ENCODE data around the gene ATP1B2. TPM values are rescaled to one million over a fixed set of nuclear protein-coding genes. Genes with fewer than 3 reads are reported as not detected.
A peak's percentile ranks its signal among the peaks of the same experiment; 100 is the strongest.
"Not testable (repeated sequence)": the region's sequence is repeated elsewhere in the genome, so short reads cannot be mapped to it uniquely, and the experiment has no call there.

ATP1B2 gene
- total RNA-seq, 1 donor from 2014 or later = 3.8 TPM

GRCh38 chr17:7631398-7632380 is 19.0 kb upstream of the ATP1B2 start:
- intact Hi-C loops (cut with DNase I) = loop anchor here (1.0 kb wide), 1 partner anchor 55 kb away; no protein-coding TSS in a partner anchor
- ATAC-seq (no peak), DNase-seq (ENCODE audit: missing footprints) (no peak)

GRCh38 chr17:7632492-7632894 is 18.2 kb upstream of the ATP1B2 start:
- intact Hi-C loops (cut with DNase I) = loop anchor here (1.0 kb wide), 1 partner anchor 54 kb away; no protein-coding TSS in a partner anchor
- ATAC-seq (no peak), DNase-seq (ENCODE audit: missing footprints) (no peak)

GRCh38 chr17:7633093-7633492 is 17.6 kb upstream of the ATP1B2 start:
- ATAC-seq = no peak
- intact Hi-C loops (cut with DNase I) = no loop called here
- DNase-seq (ENCODE audit: missing footprints) = no peak

GRCh38 chr17:7634384-7634783 is 16.3 kb upstream of the ATP1B2 start:
- DNase-seq (ENCODE audit: missing footprints) (no peak), ATAC-seq (no peak)
- intact Hi-C loops (cut with DNase I) = no loop called here

- intact Hi-C loops (cut with DNase I) = no loop called here
- DNase-seq (ENCODE audit: missing footprints) (peak; percentile 13), ATAC-seq (no peak)
Observed at GRCh38 chr17:7636163-7636562, 14.6 kb upstream of the ATP1B2 start.

GRCh38 chr17:7640783-7641182 is 9.9 kb upstream of the ATP1B2 start:
- intact Hi-C loops (cut with DNase I) = no loop called here
- ATAC-seq (no peak), DNase-seq (ENCODE audit: missing footprints) (no peak)

- DNase-seq (ENCODE audit: missing footprints); ATAC-seq; intact Hi-C loops (cut with DNase I): not testable (repeated sequence)
Observed at GRCh38 chr17:7641635-7642034, 9.1 kb upstream of the ATP1B2 start.

- intact Hi-C loops (cut with DNase I) = no loop called here
- ATAC-seq = no peak
Observed at GRCh38 chr17:7644775-7645174, 6.0 kb upstream of the ATP1B2 start.

GRCh38 chr17:7646457-7646856 is 4.3 kb upstream of the ATP1B2 start:
- no peak for DNase-seq (ENCODE audit: missing footprints)
- intact Hi-C loops (cut with DNase I) = no loop called here
- no peak for ATAC-seq

More at GRCh38 chr17:7644775-7645174, 6.0 kb upstream of the ATP1B2 start:
- DNase-seq (ENCODE audit: missing footprints) = no peak

- intact Hi-C loops (cut with DNase I) = no loop called here
- no peak for DNase-seq (ENCODE audit: missing footprints)
- ATAC-seq = no peak
Observed at GRCh38 chr17:7647018-7647417, 3.7 kb upstream of the ATP1B2 start.

GRCh38 chr17:7651097-7651664 is 455 bp downstream of the ATP1B2 start:
- DNase-seq (ENCODE audit: missing footprints) (no peak), ATAC-seq (peak; percentile 26)
- intact Hi-C loops (cut with DNase I) = loop anchor here (5.0 kb wide), 1 partner anchor 36 kb away; the partner anchor contains the start of genes TP53 and WRAP53

GRCh38 chr17:7651665-7652387 is 1.1 kb downstream of the ATP1B2 start:
- intact Hi-C loops (cut with DNase I) = loop anchor here (5.0 kb wide), 1 partner anchor 35 kb away; the partner anchor contains the start of genes TP53 and WRAP53
- DNase-seq (ENCODE audit: missing footprints) (no peak), ATAC-seq (peak; percentile 23)

- ATAC-seq (no peak), DNase-seq (ENCODE audit: missing footprints) (no peak)
- intact Hi-C loops (cut with DNase I) = loop anchor here (5.0 kb wide), 1 partner anchor 35 kb away; the partner anchor contains the start of genes TP53 and WRAP53
Observed at GRCh38 chr17:7652388-7653356, 1.9 kb downstream of the ATP1B2 start.

GRCh38 chr17:7654832-7655540 is 4.3 kb downstream of the ATP1B2 start:
- intact Hi-C loops (cut with DNase I) = loop anchor here (5.0 kb wide), 1 partner anchor 32 kb away; the partner anchor contains the start of genes TP53 and WRAP53
- DNase-seq (ENCODE audit: missing footprints) = no peak
- ATAC-seq = no peak

- DNase-seq (ENCODE audit: missing footprints) = no peak
- no peak for ATAC-seq
- intact Hi-C loops (cut with DNase I) = no loop called here
Observed at GRCh38 chr17:7655541-7655840, 4.8 kb downstream of the ATP1B2 start.

GRCh38 chr17:7656958-7657609 is 6.4 kb downstream of the ATP1B2 start:
- intact Hi-C loops (cut with DNase I) = no loop called here
- ATAC-seq = peak; percentile 56
- no peak for DNase-seq (ENCODE audit: missing footprints)

Measured in Right ventricle myocardium inferior (tissue), 1 donor.